ENCODE data around the gene HPD. TPM values are rescaled to one million over a fixed set of nuclear protein-coding genes. Genes with fewer than 3 reads are reported as not detected.
A peak's percentile ranks its signal among the peaks of the same experiment; 100 is the strongest.

Gene HPD
- total RNA-seq: 1 to 10 TPM in 1 of 3 donors, under 1 TPM in 1, not detected in 1; 0.63 to 1.0 TPM
- long read RNA-seq, donor 1: 0 reads
- long read RNA-seq, donor 2, partial matches to known transcripts: 1 of 1 reads
- long read RNA-seq, donor 2, other reads (novel, unspliced or antisense): 0 of 1 reads

- H3K36me3 ChIP-seq (ENCODE audit: low read depth): no peaks in the 10 kb centered on the region
- H3K4me1 ChIP-seq (ENCODE audit: low read depth): no peaks in the 10 kb centered on the region
- TF ChIP-seq, protein P1, sequence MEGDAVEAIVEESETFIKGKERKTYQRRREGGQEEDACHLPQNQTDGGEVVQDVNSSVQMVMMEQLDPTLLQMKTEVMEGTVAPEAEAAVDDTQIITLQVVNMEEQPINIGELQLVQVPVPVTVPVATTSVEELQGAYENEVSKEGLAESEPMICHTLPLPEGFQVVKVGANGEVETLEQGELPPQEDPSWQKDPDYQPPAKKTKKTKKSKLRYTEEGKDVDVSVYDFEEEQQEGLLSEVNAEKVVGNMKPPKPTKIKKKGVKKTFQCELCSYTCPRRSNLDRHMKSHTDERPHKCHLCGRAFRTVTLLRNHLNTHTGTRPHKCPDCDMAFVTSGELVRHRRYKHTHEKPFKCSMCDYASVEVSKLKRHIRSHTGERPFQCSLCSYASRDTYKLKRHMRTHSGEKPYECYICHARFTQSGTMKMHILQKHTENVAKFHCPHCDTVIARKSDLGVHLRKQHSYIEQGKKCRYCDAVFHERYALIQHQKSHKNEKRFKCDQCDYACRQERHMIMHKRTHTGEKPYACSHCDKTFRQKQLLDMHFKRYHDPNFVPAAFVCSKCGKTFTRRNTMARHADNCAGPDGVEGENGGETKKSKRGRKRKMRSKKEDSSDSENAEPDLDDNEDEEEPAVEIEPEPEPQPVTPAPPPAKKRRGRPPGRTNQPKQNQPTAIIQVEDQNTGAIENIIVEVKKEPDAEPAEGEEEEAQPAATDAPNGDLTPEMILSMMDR (IDR thresholded peaks at IDR 0.05): no peak
- peak; percentile 64 for ATAC-seq
- H3K4me3 ChIP-seq: no peak within 1 kb of the TSS
- no peaks in the 10 kb centered on the region for H3K9me3 ChIP-seq
- intact Hi-C loops (cut with DNase I, micrococcal nuclease): no loop called here
- peak; percentile 37 to 72 (median 38) for DNase-seq
Measured at GRCh38 chr12:121858662-121859572, at the start of gene HPD. HPD (minus strand) TSS chr12:121858859; CDS start chr12:121858823, 36 bp downstream.

GRCh38 chr12:121905746-121906145, 47.1 kb upstream of the HPD start:
- intact Hi-C loops (cut with DNase I, micrococcal nuclease): no loop called here
- no peaks in the 10 kb centered on the region for H3K36me3 ChIP-seq (ENCODE audit: low read depth)
- no peaks in the 10 kb centered on the region for H3K4me1 ChIP-seq (ENCODE audit: low read depth)
- ATAC-seq (no peak), DNase-seq (no peak)
- TF ChIP-seq, protein P1 (IDR thresholded peaks at IDR 0.05): no peak
- no peak overlapping the region for H3K4me3 ChIP-seq
- H3K9me3 ChIP-seq: no peaks in the 10 kb centered on the region

DNA sequence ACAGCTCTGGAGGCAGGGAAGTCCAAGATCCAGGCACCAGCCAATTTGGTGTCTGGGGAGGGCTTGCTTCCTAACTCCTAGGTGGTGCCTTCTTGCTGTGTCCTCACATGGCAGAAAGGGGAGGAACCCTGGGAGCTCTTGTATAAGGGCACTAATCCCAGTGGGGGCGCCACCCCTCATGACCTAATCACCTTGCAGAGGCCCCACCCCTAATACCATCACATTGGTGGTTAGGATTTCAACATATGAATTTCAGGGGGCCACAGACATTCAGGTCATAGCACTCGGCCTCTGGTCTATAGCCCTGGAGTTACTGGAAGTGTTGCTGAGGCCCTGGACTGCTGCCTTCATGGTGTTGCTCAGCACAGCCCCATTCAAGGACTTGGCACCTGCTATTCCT, 44.5 kb upstream of the HPD start:
- TF ChIP-seq, protein P1 (IDR thresholded peaks at IDR 0.05): no peak
- Histone ChIP-seq H3K4me3 (no peak overlapping the region), H3K9me3 (no peaks in the 10 kb centered on the region), H3K4me1 (ENCODE audit: low read depth) (no peaks in the 10 kb centered on the region), H3K36me3 (ENCODE audit: low read depth) (no peaks in the 10 kb centered on the region)
- ATAC-seq (no peak), DNase-seq (no peak)
- intact Hi-C loops (cut with DNase I, micrococcal nuclease): no loop called here

GRCh38 chr12:121899590-121899989, 40.9 kb upstream of the HPD start:
- H3K4me1 ChIP-seq (ENCODE audit: low read depth): no peaks in the 10 kb centered on the region
- TF ChIP-seq, protein P1 (IDR thresholded peaks at IDR 0.05): no peak
- ATAC-seq (no peak), DNase-seq (no peak)
- H3K4me3 ChIP-seq: no peak overlapping the region
- H3K9me3 ChIP-seq: no peaks in the 10 kb centered on the region
- intact Hi-C loops (cut with DNase I, micrococcal nuclease): no loop called here
- no peaks in the 10 kb centered on the region for H3K36me3 ChIP-seq (ENCODE audit: low read depth)

DNA sequence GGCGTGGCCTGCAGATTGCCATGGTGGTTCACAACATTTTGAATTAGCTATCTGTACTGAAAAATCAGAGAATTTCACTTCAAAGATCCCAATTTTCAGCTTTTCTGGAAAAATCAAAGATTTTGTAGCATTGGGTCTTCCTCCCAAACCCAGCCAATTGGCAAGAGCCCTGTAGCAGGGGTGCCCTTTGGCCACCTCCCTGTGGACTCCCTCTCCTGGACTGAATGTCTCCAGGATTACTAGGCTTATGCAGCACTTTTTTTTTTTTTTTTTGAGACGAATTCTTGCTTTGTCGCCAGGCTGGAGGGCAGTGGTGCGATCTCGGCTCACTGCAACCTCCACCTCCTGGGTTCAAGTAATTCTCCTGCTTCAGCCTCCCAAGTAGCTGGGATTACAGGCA, 39.6 kb upstream of the HPD start:
- intact Hi-C loops (cut with DNase I, micrococcal nuclease): no loop called here
- TF ChIP-seq, protein P1 (IDR thresholded peaks at IDR 0.05): no peak
- DNase-seq (no peak), ATAC-seq (no peak)
- peaks cover 5% of the 10 kb centered on the region for H3K4me1 ChIP-seq (ENCODE audit: low read depth)
- H3K4me3 ChIP-seq: no peak overlapping the region
- no peaks in the 10 kb centered on the region for H3K36me3 ChIP-seq (ENCODE audit: low read depth)
- H3K9me3 ChIP-seq: no peaks in the 10 kb centered on the region
